C4-2B (cell line): ENCODE data around the gene ERC2.

ENCODE experiments used
- CTCF ChIP-seq: fragments of 450-650 bp; conservative IDR thresholded peaks from 2 replicates; pipeline ENCODE4 v1.5.1; 2017; ENCODE audit warnings: mild to moderate bottlenecking
- ZFX ChIP-seq: fragments of 450-650 bp; IDR thresholded peaks from 2 replicates; pipeline ENCODE4 v1.6.1; 2017

GRCh38 chr3:55537563-55537962 is 930.7 kb downstream of the ERC2 start:
- TF ChIP-seq CTCF = no peak
- TF ChIP-seq ZFX = no peak
